ENCODE results near the gene CUL7. TPM values are rescaled to one million over a fixed set of nuclear protein-coding genes. Genes with fewer than 3 reads are reported as not detected.

The CUL7 gene
- total and polyA plus RNA-seq, 2 experiments from 2014 or later: 33.1 to 65.8 TPM

DNA sequence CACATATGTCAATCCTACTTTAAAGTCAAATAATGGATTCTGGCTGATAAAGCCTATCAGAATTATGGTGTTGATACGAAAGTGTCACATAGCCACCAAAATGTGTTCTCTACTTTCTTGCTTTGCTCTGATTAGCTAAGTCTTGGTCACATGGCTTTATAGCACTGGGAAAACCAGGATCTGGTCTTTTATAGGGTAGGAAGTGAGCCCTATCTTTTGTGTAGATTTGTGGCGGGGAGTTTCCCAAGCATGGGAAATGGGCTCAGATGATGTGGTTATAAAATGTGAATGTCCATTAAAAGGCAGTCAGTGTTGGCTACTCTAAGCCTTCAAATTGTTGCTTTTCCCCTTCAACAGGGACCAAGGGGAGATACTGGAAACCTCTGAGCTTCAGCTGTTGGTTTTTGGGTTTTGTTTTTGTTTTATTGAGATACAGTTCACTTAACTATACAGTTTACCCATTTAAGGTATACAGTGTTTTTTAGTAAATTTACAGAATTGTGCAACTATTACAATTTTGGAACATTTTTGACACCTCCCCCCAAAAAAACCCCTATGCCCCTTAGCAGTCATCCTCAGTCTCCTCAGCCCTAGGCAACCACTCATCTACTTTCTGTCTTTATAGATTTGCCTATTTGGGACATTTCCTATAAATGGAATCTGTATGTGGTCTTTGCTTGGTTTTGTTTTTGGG is 20.0 kb downstream of the CUL7 start:
- Histone ChIP-seq H3K9me3 (ENCODE audit: low read depth) (no peaks in the 10 kb centered on the region), H3K27ac (no peak overlapping the region), H3K4me1 (ENCODE audit: low read depth) (no peaks in the 10 kb centered on the region), H3K4me3 (no peak overlapping the region), H3K27me3 (no peaks in the 10 kb centered on the region), H3K36me3 (peaks cover 49% of the 10 kb centered on the region)
- TF ChIP-seq, protein P1, sequence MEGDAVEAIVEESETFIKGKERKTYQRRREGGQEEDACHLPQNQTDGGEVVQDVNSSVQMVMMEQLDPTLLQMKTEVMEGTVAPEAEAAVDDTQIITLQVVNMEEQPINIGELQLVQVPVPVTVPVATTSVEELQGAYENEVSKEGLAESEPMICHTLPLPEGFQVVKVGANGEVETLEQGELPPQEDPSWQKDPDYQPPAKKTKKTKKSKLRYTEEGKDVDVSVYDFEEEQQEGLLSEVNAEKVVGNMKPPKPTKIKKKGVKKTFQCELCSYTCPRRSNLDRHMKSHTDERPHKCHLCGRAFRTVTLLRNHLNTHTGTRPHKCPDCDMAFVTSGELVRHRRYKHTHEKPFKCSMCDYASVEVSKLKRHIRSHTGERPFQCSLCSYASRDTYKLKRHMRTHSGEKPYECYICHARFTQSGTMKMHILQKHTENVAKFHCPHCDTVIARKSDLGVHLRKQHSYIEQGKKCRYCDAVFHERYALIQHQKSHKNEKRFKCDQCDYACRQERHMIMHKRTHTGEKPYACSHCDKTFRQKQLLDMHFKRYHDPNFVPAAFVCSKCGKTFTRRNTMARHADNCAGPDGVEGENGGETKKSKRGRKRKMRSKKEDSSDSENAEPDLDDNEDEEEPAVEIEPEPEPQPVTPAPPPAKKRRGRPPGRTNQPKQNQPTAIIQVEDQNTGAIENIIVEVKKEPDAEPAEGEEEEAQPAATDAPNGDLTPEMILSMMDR (IDR thresholded peaks at IDR 0.05; ENCODE audit: low read depth, low read length): no peak
- DNase-seq (ENCODE audit: low read depth in 1 of 2, low spot score in 1 of 2): no peak

DNA sequence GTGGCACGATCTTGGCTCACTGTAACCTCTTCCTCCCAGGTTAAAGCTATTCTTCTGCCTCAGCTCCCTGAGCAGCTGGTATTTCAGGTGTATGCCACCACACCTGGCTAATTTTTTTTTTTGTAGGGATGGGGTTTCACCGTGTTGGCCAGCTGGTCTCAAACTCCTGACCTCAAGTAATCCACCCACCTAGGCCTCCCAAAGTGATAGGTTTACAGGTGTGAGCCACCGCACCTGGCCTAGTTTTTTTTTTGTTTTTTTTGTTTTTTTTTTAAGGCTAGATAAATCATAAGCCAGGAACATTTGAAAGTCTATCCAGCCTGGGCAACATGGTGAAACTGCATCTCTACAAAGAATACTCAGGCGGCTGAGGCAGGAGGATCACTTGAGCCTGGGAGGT is 21.3 kb downstream of the CUL7 start:
- Histone ChIP-seq H3K9me3 (ENCODE audit: low read depth) (no peaks in the 10 kb centered on the region), H3K4me1 (ENCODE audit: low read depth) (no peaks in the 10 kb centered on the region), H3K4me3 (no peak overlapping the region), H3K36me3 (peaks cover 40% of the 10 kb centered on the region), H3K27ac (no peak overlapping the region), H3K27me3 (no peaks in the 10 kb centered on the region)
- DNase-seq (ENCODE audit: low read depth in 1 of 2, low spot score in 1 of 2): no peak
- TF ChIP-seq, protein P1 (IDR thresholded peaks at IDR 0.05; ENCODE audit: low read depth, low read length): no peak

DNA sequence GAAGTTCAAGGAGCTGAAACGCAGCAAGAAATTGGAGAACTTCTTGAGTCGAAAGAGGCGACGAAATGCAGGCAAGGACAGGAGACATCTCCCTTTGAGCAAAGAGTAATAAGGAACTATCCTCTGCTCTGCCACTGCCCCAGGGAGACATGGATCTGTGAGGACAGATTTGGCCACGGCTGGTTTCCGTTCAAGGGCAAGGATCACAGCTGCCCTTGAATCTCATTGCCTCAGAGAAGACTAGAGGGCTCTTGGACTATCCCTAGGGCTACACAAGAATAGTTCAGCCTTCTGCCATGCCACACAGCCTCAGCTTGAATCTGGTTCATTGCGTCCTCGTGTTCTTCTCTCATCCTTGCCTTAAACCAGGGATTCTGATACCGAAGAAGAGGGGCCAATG is 24.5 kb downstream of the CUL7 start:
- Histone ChIP-seq H3K9me3 (ENCODE audit: low read depth) (no peaks in the 10 kb centered on the region), H3K27ac (no peak overlapping the region), H3K36me3 (peaks cover 50% of the 10 kb centered on the region), H3K4me3 (no peak overlapping the region), H3K27me3 (no peaks in the 10 kb centered on the region), H3K4me1 (ENCODE audit: low read depth) (no peaks in the 10 kb centered on the region)
- DNase-seq (ENCODE audit: low read depth in 1 of 2, low spot score in 1 of 2): no peak
- TF ChIP-seq, protein P1 (IDR thresholded peaks at IDR 0.05; ENCODE audit: low read depth, low read length): no peak

DNA sequence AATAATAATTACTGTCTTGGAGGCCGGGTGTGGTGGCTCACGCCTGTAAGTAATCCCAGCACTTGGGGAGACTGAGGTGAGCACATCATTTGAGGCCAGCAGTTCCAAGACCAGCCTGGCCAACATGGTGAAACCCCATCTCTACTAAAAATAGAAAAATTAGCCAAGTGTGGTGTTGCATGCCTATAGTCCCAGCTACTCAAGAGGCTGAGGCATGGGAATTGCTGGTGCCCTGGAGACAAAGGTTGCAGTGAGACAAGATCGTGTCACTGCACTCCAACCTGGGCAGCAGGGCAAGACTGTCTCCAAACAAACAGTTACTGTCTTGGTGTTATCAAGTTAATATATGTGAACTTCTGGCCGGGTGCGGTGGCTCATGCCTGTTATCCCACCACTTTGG is 27.3 kb downstream of the CUL7 start:
- Histone ChIP-seq H3K27ac (no peak overlapping the region), H3K4me1 (ENCODE audit: low read depth) (no peaks in the 10 kb centered on the region), H3K36me3 (peaks cover 46% of the 10 kb centered on the region), H3K9me3 (ENCODE audit: low read depth) (no peaks in the 10 kb centered on the region), H3K27me3 (no peaks in the 10 kb centered on the region), H3K4me3 (no peak overlapping the region)
- DNase-seq (ENCODE audit: low read depth in 1 of 2, low spot score in 1 of 2): no peak
- TF ChIP-seq, protein P1 (IDR thresholded peaks at IDR 0.05; ENCODE audit: low read depth, low read length): no peak

DNA sequence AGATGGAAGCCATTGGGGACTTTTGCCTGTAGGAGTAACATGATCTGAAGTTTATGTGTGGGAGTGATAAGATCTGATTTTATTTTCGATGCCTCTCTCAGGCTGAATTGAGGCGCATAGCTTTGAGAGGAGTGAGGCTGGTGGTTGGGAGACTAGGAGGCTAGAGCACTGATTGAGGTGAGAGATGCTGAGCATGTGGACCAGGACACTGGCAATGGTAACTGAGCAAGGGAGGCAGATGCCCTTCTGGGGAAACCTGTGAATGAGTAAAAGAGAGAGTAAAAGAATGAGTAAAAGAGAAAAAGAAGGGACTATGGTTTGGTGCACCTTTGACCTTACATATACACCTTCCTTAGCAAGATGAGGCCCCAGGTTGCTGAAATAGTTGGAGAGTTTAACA is 29.2 kb downstream of the CUL7 start:
- no peak overlapping the region for H3K27ac ChIP-seq
- H3K4me1 ChIP-seq (ENCODE audit: low read depth): peaks cover 3% of the 10 kb centered on the region
- H3K9me3 ChIP-seq (ENCODE audit: low read depth): no peaks in the 10 kb centered on the region
- H3K4me3 ChIP-seq: no peak overlapping the region
- H3K36me3 ChIP-seq: peaks cover 44% of the 10 kb centered on the region
- no peak for DNase-seq (ENCODE audit: low read depth in 1 of 2, low spot score in 1 of 2)
- TF ChIP-seq, protein P1 (IDR thresholded peaks at IDR 0.05; ENCODE audit: low read depth, low read length): no peak
- H3K27me3 ChIP-seq: no peaks in the 10 kb centered on the region
